ENCODE data around the gene SPOP.

DNA sequence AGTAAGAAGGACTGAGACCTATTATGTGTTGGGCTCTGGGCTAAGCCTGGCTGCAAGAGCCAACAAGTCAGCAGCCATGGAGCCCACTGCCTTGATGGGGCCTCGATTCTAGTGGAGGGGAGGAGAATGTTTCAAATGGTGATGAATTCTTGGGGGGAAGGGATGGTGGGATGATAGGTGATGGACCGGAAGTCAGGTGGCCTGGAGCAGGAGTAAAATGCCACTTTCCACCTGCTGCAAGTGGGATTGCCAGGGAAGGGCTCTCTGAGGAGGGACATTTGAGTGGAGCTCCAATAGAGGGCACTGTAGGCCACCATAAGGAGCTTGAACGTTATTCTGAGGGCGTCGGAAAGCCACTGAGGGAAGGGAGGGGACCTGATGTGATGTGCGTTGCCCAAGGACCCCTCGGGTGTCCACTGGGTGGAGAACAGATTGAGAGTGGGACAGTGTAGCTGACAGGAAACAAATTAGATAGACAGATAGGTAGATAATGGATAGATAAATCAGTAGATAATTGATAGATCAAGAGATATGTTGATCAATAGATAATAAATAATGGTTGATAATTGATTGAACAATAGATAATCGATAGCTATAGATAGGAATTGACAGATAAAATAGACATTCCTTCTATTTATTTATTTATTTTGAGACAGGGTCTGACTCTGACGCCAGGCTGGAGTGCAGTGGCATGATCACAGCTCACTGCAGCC is 120.4 kb downstream of the SPOP start:
- TF ChIP-seq, protein P1, sequence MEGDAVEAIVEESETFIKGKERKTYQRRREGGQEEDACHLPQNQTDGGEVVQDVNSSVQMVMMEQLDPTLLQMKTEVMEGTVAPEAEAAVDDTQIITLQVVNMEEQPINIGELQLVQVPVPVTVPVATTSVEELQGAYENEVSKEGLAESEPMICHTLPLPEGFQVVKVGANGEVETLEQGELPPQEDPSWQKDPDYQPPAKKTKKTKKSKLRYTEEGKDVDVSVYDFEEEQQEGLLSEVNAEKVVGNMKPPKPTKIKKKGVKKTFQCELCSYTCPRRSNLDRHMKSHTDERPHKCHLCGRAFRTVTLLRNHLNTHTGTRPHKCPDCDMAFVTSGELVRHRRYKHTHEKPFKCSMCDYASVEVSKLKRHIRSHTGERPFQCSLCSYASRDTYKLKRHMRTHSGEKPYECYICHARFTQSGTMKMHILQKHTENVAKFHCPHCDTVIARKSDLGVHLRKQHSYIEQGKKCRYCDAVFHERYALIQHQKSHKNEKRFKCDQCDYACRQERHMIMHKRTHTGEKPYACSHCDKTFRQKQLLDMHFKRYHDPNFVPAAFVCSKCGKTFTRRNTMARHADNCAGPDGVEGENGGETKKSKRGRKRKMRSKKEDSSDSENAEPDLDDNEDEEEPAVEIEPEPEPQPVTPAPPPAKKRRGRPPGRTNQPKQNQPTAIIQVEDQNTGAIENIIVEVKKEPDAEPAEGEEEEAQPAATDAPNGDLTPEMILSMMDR (conservative IDR thresholded peaks at IDR 0.05 in 1 of 2, IDR thresholded peaks at IDR 0.05 in 1 of 2; ENCODE audit: low read depth in 1 of 2, low read length in 2 of 2): peak; percentile 68 to 80
- TF ChIP-seq EZH2 (IDR thresholded peaks at IDR 0.05; ENCODE audit: low read length, missing control alignments): no peak
